ENCODE data around the gene RNGTT. TPM values are rescaled to one million over a fixed set of nuclear protein-coding genes. Genes with fewer than 3 reads are reported as not detected.

RNGTT gene
- total and polyA plus RNA-seq, 8 donors: 1.7 to 6.1 (median 2.9) TPM

DNA sequence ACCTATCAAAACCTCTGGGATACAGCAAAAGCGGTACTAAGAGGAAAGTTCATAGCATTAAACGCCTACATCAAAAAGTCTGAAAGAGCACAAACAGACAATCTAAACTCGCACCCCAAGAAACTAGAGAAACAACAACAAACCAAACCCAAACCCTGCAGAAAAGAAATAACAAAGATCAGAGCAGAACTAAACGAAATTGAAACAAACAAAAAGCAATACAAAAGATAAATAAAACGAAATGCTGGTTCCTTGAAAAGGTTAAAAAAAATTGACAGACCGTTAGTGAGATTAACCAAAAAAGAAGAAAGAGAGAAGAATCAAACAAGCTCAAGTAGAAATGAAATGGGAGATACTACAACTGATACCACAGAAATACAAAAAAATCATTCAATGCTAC, 302.3 kb downstream of the RNGTT start:
- intact Hi-C loops (cut with DNase I): no loop called here
- Histone ChIP-seq H3K4me1 (no peaks in the 10 kb centered on the region), H3K4me3 (no peak overlapping the region), H3K9me3 (no peaks in the 10 kb centered on the region), H3K36me3 (no peaks in the 10 kb centered on the region), H3K27me3 (no peaks in the 10 kb centered on the region), H3K27ac (no peak overlapping the region)
- ATAC-seq (no peak), FAIRE-seq (no peak), DNase-seq (no peak)
- 93 to 95% methylated on average over 6 of the region's 6 CpGs for WGBS, 2 donors
- TF ChIP-seq CTCF (IDR thresholded peaks at IDR 0.05): no peak

DNA sequence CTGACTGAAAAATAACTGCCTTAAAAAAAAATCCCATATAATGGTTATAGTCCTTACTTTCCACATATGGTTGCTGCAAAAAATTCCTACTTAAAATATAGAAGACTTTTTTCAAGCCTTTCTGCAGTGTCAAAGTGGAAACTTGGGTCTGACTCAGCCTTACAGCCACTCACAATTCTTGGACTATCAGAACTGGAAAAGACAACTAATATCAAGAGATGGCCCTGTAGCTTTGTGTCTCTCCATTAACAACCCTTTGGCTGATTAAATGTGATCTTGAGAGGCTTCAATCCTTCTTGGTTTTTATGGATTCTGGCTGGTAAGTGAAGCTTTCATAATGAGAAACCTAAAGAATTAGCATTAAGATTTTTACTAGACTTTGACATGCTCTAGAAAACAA, 307.8 kb downstream of the RNGTT start:
- ATAC-seq (no peak), DNase-seq (no peak), FAIRE-seq (no peak)
- no peak overlapping the region for H3K27ac ChIP-seq
- no peaks in the 10 kb centered on the region for H3K36me3 ChIP-seq
- intact Hi-C loops (cut with DNase I): no loop called here
- TF ChIP-seq CTCF (IDR thresholded peaks at IDR 0.05): no peak
- H3K27me3 ChIP-seq: no peaks in the 10 kb centered on the region
- H3K4me3 ChIP-seq: no peak overlapping the region
- no peaks in the 10 kb centered on the region for H3K9me3 ChIP-seq
- no peaks in the 10 kb centered on the region for H3K4me1 ChIP-seq

GRCh38 chr6:88653936-88654335, 309.5 kb downstream of the RNGTT start:
- intact Hi-C loops (cut with DNase I): no loop called here
- no peak for TF ChIP-seq CTCF (IDR thresholded peaks at IDR 0.05)
- FAIRE-seq (no peak), DNase-seq (no peak), ATAC-seq (no peak)
- Histone ChIP-seq H3K27me3 (no peaks in the 10 kb centered on the region), H3K27ac (no peak overlapping the region), H3K9me3 (no peaks in the 10 kb centered on the region), H3K4me1 (no peaks in the 10 kb centered on the region), H3K36me3 (no peaks in the 10 kb centered on the region), H3K4me3 (no peak overlapping the region)
- 85 to 87% methylated on average over 4 of the region's 4 CpGs for WGBS, 2 donors

- no peaks in the 10 kb centered on the region for H3K9me3 ChIP-seq
- DNase-seq (no peak), FAIRE-seq (peak; percentile 26), ATAC-seq (no peak)
- no peak for TF ChIP-seq CTCF (IDR thresholded peaks at IDR 0.05)
- H3K4me1 ChIP-seq: no peaks in the 10 kb centered on the region
- no peak overlapping the region for H3K27ac ChIP-seq
- H3K4me3 ChIP-seq: no peak overlapping the region
- H3K27me3 ChIP-seq: no peaks in the 10 kb centered on the region
- intact Hi-C loops (cut with DNase I): no loop called here
- no peaks in the 10 kb centered on the region for H3K36me3 ChIP-seq
Observed at GRCh38 chr6:88651400-88651799, 312.0 kb downstream of the RNGTT start.

DNA sequence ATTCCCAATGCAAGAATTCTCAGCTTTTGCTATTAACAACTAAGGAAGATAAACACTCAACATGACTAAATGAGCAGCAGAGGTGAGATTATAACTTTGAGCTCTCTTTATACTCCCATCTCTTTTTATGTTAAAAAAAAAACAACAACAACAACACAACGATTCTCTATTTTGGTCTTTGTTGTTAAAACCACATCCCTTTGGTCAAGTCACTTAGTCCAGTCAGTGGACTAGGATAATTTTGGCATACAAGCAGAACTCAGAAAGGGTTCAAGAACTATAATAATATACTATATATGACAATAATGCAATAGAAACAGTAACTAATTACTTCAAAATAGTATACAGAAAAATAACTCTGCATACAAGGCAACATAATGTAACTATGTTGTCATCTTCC, 312.4 kb downstream of the RNGTT start:
- WGBS, 2 donors: 64 to 76% methylated on average over 1 of the region's 1 CpG
- Histone ChIP-seq H3K27me3 (no peaks in the 10 kb centered on the region), H3K4me3 (no peak overlapping the region), H3K27ac (no peak overlapping the region), H3K36me3 (no peaks in the 10 kb centered on the region), H3K4me1 (no peaks in the 10 kb centered on the region), H3K9me3 (no peaks in the 10 kb centered on the region)
- ATAC-seq (no peak), FAIRE-seq (no peak), DNase-seq (no peak)
- no peak for TF ChIP-seq CTCF (IDR thresholded peaks at IDR 0.05)
- intact Hi-C loops (cut with DNase I): no loop called here

All from pancreas (tissue), 10 donors.